GM19239 (cell line): ENCODE measurements around the gene SPRED1.
A peak's percentile ranks its signal among the peaks of the same experiment; 100 is the strongest.

Source experiments
- DNase-seq: peaks from one replicate; pipeline ENCODE4 v3.0.0; 2011; ENCODE audit warnings: low spot score; ENCODE audit not compliant: insufficient read length
- FAIRE-seq: peaks from 2 replicates; lab custom pipeline; 2011; peaks lifted over from hg19 to GRCh38; lab: Jason Lieb, UNC

The SPRED1 gene

DNA sequence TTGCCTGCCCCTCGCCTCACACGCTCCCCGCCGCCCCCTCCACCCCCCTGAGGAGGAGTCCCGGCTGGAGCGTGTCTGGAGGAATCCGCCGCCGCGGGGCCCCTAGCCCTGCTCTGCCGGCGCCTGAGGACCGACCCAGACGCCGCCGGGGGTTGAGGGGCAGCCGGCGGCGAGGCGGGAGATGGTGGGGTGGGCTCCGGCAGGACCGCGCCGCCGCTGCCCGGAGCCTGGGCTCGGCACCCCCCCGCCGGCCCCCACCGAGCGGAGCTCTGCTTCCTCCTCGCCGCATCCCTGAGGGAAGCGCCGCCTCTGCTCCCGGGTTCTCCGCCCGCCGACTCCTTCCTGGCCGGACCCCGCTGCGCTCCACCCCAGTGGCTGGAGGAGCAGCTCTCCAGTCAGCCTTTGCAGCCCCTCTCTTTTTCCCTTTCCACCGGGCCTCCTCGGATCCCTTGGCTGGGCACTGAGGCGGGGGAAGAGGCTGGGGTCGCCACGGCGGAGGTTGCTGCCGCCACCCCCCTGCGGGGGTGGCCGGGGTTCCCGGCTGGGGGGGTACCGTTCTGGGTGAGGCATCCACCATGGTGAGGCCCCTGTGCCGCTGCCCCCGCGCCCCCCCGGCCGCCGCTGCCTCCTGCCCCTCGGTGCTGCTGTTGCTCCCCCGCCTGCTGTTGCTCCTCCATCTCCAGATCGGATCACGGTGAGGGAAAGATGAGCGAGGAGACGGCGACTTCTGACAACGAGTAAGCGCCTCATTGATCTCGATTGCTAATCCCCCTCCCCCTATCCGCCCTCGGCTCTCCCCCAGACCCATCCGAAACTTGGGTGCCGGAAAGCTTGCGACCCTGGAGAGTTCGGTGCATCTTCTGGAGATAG, at the start of gene SPRED1:
Gene SPRED1, plus strand, starts transcription at position 356 of the 870 bp plus-strand sequence. Its CDS starts 350 bp downstream, at position 706.
- DNase-seq: peak; percentile 4
- no peak for FAIRE-seq

DNA sequence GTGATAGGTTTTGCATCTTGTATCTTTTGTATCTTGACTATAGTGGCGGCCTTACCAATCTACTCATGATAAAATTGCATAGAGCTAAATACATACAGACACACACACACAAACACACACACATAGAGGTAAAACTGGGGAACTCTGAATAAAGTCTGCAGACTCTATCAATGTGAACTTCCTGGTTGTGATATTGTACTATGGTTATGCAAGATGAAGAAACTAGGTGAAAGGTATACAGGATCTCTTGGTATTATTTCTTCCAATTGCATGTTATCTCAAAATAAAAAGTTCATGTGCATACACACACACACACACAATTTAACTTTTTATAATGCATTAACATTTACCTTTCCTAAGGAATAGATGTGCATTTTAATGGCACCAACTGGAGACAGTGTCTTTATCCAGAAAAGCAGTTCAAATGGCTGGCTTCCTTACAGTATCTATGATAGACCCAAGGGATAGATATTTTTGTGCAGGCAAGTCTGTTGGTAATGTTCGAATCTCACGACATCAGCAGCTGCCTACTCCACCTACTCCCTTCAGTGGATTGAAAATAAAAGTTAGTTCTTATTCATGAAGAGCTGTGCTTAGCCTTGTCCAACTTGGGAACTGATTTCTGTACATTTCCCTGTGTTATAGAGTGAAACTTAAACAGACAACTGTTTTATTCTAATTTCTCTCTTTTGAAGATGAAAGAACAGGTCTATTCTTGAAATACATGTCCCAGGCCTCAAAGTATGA, 46.9 kb upstream of the SPRED1 start:
- FAIRE-seq: no peak

DNA sequence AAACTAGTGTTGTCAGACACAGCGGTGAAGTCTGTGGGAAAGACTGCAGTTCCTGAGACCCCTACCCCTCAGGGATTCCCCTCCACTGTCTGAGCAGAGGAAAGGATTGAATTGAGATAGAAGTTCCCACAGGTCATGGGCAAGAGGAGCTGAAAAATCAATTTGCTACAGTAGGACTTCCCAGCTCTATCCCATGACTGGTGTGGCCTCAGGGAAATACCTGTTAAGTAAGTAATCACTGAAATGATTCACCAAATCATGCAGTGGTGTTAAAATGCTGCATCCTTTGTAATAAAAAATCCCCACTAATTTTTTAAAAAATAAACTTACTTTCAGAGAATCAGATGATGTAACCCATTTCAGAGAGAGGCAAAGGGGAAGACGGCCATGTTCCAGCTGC, 45.0 kb upstream of the SPRED1 start:
- DNase-seq (no peak), FAIRE-seq (no peak)

More for the DNA sequence above, 46.9 kb upstream of the SPRED1 start:
- DNase-seq: no peak

DNA sequence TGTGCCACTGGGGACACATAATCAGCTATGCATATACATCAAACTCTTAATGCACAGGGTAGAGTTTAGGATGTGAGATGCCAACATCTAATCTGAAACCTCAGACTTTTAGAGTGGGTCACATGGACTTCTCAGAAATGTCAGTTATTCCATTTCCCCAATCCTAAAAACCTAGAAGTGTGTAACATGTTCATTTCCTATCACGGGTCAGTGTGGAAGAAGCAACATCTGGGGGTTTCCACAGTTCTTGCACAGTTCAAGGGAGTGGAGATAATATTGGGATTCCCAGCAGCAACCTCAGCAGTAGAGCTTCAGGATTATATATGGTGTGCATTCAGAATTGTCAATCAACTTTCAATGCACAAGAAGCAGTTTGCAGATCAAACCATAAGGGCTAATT, 44.4 kb upstream of the SPRED1 start:
- DNase-seq (no peak), FAIRE-seq (no peak)

DNA sequence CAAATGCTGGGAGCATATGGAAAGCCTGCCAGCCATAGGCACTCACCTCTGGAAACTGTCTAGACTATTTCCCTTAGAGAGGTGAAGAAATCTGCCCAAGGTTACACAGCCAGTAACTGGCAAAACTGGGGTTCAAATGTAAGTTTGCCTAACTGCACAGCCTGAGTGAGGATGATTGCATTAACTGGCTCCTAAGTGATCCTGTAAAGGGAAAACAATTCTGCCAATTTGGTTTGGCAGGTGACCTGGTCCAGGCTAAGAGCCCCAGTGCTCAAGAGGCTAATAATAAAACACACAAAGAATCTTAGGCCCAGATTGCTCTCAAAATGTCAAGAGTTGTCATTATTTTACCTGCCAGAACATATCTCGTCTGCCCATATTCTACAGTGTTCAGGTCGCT, 43.9 kb upstream of the SPRED1 start:
- DNase-seq (no peak), FAIRE-seq (no peak)

DNA sequence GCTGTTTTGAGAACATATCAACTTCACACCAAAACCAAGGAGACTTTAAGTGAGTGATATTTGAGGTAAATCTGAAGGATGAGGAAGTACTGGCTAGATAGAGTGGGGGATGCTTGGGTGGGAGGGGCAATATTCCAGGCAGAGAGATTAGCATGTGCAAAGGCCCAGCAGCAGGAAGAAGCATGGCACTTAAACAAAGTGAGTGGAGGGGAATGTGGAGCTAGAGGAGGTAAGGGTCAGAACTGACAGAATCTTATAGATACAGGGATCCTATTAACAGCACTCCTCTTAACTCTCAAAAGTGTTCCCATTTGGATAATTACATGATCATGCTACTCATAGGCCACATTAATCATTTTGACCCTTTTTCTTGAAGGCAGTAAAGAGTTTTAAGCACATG, 41.4 kb upstream of the SPRED1 start:
- DNase-seq (no peak), FAIRE-seq (no peak)

DNA sequence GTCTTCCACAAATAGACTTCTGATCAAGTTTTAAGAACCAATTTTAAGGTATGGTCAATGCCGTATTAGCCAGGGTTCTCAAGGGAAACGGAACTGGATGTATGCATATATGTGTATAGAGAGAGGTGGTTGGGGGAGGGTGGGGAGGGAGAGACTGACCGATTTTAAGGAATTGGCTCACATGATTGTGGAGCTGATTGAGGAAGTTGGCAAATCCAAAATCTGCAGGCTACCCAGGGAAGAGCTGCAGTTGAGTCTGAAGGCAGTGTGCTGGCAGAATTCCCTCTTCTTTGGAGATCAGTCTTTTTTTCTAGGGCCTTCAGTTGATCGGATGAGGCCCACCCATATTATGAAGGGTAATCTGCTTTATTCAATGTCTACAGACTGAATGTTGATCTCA, 40.8 kb upstream of the SPRED1 start:
- FAIRE-seq: no peak
- no peak for DNase-seq

DNA sequence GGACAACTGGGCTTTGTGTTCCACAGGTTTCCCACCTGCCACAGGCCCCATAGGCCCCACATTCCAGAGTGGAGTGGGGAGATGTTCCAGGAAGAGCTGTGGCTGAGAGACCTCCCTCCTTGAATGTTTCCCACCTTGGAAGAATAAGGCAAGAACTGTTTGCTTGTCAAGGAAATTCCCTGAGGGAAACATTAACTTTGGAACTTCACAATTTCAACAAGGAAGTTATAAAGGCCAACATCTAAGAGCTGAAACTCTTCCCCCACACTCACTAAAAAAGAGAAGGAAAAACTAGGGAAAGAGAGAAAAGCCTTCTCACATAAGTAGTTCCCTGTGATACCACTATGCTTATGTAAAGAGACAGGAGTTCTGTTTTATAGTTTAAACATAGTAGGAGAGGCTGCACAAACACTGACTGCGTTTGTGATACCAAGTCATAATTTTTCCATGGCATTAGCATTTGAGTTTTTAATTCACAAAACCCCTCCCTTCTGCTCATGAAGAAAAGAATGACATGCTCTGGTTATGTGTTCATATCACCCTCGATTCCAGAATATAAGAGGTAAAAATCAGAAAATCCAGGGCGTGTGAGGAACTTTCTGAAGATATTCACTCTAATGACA, 39.8 kb upstream of the SPRED1 start:
- FAIRE-seq (no peak), DNase-seq (no peak)

DNA sequence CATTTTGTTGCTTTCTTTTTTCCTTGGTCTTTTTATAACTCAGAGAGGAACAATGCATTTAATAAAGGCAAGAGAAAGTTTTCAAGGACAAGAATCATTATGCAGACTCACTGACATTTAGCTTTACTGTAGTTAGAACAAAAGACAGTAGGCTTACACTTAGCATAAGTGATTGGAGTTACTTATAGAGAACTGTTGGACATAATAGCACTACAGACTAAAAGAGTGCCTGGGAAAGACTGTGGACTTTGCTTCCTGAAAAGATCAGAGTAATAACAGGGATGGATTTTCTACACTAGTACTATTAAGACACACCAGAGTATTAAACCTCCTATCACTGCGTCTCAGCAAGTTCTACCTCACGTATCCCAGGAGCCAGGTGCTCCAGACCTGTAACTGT, 39.3 kb upstream of the SPRED1 start:
- DNase-seq (no peak), FAIRE-seq (no peak)

DNA sequence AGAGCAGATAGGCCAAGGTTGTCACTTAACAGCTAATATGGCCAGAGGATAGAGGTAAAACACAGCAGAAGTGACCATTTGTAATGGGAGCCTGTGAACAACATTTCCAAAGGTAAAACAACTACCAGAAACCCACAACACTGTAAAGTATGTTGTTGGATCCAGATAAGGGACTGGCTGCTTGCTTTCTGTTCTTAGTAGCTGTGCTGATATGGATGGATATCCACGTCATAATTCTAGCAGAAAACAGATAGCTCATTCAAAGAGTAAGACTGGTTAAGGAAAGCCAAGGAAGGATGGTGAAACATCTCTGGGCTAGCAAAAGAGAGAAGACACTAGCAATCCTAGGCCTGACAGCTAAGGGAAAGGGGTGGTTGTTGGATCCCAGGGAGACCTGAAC, 36.9 kb upstream of the SPRED1 start:
- no peak for DNase-seq
- FAIRE-seq: no peak

DNA sequence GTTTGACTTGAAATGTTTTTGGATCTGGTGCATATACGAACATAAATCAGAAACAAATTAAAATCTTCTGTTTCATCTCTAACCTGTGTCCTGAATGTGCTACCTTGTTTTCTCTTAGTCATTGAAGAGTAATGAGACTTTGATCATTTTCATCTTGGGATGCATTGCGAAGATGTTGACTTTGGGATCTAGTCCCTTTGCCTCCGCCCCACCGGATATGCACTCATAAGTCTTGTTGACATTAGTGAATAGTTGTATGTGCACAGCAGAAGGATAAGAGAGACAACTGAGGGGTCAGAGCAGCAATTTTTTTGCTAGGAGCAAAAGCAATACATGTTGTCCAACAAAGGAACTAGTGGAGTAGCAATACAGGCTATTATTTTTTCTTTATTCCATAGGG, 35.9 kb upstream of the SPRED1 start:
- DNase-seq (no peak), FAIRE-seq (no peak)

DNA sequence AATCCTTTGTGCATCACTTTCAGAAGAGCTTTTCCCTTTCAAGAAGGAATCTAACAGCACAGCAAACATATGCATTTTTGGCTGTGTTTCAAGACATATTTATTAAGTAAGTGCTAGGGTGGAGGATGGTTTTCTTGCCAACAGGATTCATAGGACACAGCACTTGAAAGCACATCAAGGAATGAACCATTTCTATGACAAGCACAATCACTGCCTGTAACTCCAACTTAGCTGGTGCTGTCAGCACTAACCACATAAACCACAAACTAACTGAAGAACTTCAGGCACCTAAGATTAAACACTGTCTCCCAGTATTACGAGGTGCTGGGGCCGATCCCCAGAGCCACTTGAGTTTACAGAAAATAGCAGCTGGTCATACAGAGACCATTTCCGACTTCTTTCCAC, 35.4 kb upstream of the SPRED1 start:
- FAIRE-seq: no peak
- DNase-seq: no peak

DNA sequence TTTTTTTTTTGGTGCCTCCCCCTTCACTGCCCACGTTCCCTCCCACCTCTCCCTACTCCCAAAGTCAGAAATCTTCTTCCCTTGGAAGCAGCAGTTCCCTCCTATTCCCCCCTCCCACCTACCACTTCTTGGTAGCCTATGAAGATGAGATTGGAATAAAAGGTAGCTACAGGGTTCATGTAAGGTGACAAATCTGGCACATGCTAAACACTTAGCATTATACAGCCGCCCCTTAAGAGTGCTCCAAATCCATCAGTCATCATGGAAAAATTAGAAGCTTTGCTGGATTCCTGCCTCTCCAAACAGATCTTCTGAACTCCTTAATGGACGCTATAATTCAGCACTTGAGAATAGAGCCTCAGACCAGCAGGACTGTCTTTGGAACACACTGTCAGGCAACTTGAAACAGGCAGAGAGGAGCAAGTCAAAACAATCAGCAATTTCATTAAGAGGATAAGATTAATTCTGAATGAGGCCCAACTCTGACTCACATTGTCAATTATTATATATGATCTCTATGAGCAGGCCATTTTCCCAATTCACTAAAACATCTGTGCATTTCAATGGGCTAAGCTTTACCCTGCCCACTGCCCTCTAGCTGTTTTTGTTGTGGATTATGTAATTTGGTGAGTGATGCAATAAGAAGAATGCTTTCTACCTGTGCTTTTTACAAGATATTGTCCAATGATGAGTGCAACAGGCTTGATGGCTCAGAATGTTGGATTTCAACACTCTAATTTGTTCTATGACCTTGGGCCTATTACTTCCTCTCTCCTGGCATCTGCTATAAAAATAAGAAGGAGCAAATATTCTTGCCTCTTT, 34.6 kb upstream of the SPRED1 start:
- DNase-seq (no peak), FAIRE-seq (no peak)

DNA sequence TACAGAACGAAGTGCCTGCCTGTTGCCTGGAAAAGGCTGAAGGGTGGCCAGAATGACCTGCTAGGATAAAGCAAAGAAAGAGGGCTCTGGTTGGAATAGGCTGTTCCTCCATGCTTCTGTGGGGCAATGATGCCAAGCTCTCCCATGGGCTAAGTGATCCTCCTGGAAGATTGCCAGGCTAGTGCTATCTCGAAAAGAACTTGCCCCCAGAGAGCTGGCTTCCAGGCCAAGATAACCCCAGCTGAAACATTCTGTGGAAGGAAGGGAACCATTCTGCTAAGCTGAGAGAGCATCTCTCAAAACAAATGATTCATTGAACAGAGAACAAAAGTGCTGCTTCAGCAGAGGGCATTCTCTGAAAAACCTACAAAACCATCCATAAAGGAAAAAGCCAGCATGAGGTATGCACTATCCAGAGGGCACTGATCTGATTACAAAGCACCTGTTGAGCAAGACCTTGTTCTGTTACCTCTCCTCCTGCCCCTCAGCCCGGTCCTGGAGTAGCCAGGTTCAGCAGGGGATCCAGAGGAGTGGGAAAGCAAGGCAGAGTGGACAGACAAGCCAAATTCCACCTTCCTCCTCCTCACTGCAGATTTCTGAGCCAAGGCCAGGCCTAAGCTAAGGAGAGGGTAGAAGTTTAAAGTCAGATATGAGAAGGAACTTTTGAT, 31.9 kb upstream of the SPRED1 start:
- FAIRE-seq: no peak

DNA sequence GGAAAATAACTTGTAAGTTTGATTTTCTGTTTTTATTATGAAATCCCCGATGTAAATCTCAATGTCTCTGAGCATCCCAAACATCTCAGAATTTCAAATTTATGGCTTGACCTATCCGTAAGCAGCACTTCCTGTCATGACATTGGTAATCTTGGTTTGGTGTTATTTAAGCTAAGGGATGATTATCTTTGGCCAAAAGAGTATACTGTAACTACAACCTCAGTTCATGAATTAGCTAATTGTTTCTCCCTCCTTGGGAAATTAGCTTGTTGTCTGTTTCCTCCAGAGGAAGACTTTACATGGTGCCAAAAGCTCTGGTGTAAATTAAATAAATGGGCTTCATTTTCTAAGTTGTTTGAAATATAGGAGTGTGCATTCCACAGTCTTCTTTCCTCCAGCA, 28.1 kb upstream of the SPRED1 start:
- FAIRE-seq (no peak), DNase-seq (no peak)

More for the DNA sequence above, 31.9 kb upstream of the SPRED1 start:
- DNase-seq: no peak

DNA sequence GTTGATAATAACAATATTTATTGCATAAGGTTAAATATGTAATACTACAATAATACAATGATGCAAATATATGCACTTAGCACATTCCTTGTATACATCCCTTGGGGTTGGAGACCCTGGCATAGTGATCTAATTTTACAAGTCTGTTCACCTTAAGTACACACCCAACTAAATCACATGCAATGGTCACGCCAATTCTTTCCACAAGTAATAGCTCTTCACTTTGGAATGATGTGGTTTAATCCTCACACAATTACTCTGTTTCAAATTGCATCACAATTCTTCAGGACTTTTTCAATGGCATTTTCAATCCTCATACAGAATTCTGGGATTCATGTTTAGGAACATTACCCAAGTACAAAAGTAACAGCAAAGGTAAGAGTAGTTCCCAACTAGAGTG, 27.3 kb upstream of the SPRED1 start:
- DNase-seq (no peak), FAIRE-seq (no peak)

DNA sequence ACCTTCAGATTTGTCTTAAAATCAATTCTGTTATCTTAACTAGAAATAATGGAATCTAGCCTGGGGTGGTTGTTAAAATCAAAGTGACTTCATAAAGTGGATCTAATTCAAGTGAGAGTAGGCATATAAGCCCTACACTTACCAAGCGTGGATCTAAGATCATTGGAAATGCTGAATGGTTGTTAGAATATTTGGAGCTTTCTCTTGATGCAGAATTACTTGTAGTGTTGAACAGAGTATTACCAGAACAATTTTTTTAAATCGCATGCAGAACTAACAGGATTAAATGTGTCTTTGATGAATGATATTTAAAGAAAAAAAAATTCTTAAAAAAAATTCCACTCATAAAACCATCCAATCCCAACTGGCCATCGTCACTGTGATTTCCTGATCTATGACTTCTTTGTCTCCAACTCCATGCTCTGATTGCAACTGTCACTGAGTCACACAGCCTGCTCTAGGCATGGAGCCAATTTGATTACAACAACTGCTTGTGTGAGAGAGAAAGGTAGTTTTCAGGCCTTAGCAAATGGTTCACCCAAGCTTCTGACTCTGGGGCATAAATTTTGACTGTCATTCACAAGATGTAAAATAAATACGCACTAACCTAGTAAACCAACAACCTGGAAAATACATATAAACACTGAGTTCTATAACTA, 25.9 kb upstream of the SPRED1 start:
- FAIRE-seq (no peak), DNase-seq (no peak)

DNA sequence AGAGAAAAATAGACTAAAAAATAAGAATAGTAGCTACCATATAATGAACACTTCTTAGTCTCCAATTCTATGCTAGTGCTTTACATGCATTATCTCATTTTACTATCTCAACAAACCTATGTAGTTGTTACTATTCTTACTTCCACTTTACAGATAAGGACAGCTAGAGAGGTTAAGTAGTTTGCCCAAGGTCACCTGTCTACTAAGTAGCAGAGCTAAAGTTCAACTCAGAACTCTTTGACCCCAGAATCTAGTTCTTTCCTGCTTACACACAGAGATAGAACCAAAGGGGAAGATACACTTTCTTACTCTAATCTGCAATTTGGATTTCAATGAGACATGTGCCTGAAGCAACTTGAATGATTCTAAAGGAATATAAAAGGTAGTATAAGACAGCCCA, 24.7 kb upstream of the SPRED1 start:
- FAIRE-seq: no peak
- DNase-seq: no peak

DNA sequence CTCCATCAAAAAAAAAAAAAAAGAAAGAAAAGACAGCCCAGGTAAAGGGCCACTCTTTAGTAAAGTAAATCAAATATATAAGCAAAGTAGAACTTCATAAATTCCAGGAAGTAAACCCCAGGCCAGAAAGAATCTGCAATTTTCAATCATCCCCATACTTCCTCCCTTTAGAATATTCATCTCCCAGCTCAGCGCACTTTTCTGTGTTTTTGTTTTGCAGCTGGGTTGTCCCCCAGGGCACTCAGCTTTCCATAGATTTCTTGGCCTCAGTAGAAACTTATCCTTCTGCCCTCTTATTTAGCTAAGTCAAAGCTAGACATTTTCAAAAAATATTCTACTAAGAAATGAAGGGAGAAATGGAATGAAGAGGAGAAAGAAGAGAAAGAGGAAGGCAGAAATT, 24.0 kb upstream of the SPRED1 start:
- no peak for DNase-seq
- no peak for FAIRE-seq
